Endothelial cell of umbilical vein (primary cell): Measurements from ENCODE around the gene VPS13A.

Source experiments
- CTCF ChIP-seq, 2 donors: IDR thresholded peaks; 1 replicate in 1 of 2; 2 replicates in 1 of 2; pipeline ENCODE4 v1.5.1; 2011; ENCODE audit warnings: low read length in 2 of 2, mild to moderate bottlenecking in 2 of 2, moderate library complexity in 2 of 2, control low read depth in 1 of 2, inconsistent platforms in 1 of 2, low read depth in 1 of 2; ENCODE audit not compliant: insufficient read depth in 1 of 2; ENCODE audit errors: extremely low read depth in 1 of 2
- EZH2 ChIP-seq: IDR thresholded peaks from 2 replicates; pipeline ENCODE4 v1.6.1; 2012; ENCODE audit warnings: borderline replicate concordance, low read depth, mild to moderate bottlenecking, moderate library complexity, low read length, inconsistent platforms; ENCODE audit not compliant: severe bottlenecking
- FOS ChIP-seq: IDR thresholded peaks from 2 replicates; pipeline ENCODE4 v1.6.1; 2011; ENCODE audit warnings: mild to moderate bottlenecking, low read length, moderate library complexity, borderline replicate concordance; ENCODE audit not compliant: insufficient read depth
- GATA2 ChIP-seq: IDR thresholded peaks from 2 replicates; pipeline ENCODE4 v1.7.0; 2011; ENCODE audit warnings: low read depth, mild to moderate bottlenecking, moderate library complexity, mixed read lengths, low read length; ENCODE audit not compliant: insufficient read length, insufficient read depth
- JUN ChIP-seq: IDR thresholded peaks from 2 replicates; pipeline ENCODE4 v1.6.1; 2011; ENCODE audit warnings: borderline replicate concordance, low read depth; ENCODE audit not compliant: insufficient read length, insufficient read depth
- MAX ChIP-seq: IDR thresholded peaks from 2 replicates; pipeline ENCODE4 v1.6.1; 2011; ENCODE audit not compliant: insufficient read depth, insufficient read length
- MYC ChIP-seq: IDR thresholded peaks from one replicate; pipeline ENCODE4 v1.6.1; 2011; ENCODE audit warnings: mild to moderate bottlenecking, low read depth, low read length
- POLR2A ChIP-seq: IDR thresholded peaks from 2 replicates; pipeline ENCODE4 v1.6.1; 2012; ENCODE audit warnings: low read depth, mild to moderate bottlenecking, control low read depth, low read length
- POLR2AphosphoS5 ChIP-seq: IDR thresholded peaks from 2 replicates; pipeline ENCODE4 v1.6.1; 2012; ENCODE audit warnings: low read depth, mild to moderate bottlenecking, control low read depth, low read length, moderate library complexity; ENCODE audit not compliant: insufficient read depth

- TF ChIP-seq POLR2A (no peak), CTCF (IDR thresholded peaks at IDR 0.05; ENCODE audit: extremely low read depth in 1 of 2, insufficient read depth in 1 of 2, low read depth in 1 of 2, low read length in 2 of 2) (no peak), EZH2 (no peak), POLR2AphosphoS5 (no peak), MYC (no peak), MAX (no peak), JUN (no peak), GATA2 (no peak), FOS (no peak)
Measured at GRCh38 chr9:77152289-77152688, 25.0 kb upstream of the VPS13A start.
